DOHH2 (cell line): ENCODE results near the gene UPF3A.

Experiments used
- CTCF ChIP-seq: fragments of 200-600 bp; sonication (generic); IDR thresholded peaks from one replicate; pipeline ENCODE4 v1.5.1; 2014; ENCODE audit warnings: antibody characterized with exemption, mild to moderate bottlenecking, low read depth, low read length; ENCODE audit not compliant: poor library complexity, severe bottlenecking
- EZH2phosphoT487 ChIP-seq: fragments of 200-600 bp; sonication (generic); IDR thresholded peaks from 2 replicates; pipeline ENCODE4 v1.6.1; 2017; ENCODE audit warnings: borderline replicate concordance, mild to moderate bottlenecking, antibody characterized with exemption, low read length, moderate library complexity, mixed read lengths

- TF ChIP-seq CTCF (no peak), EZH2phosphoT487 (no peak)
Observed at GRCh38 chr13:114282041-114282670, 755 bp downstream of the UPF3A start.
